Heart left ventricle (tissue), 16 donors: ENCODE data around the gene LRIT1. TPM values are rescaled to one million over a fixed set of nuclear protein-coding genes. Genes with fewer than 3 reads are reported as not detected.
A peak's percentile ranks its signal among the peaks of the same experiment; 100 is the strongest.

Experiments
- ATAC-seq, 4 donors: fragments of 200-7000 bp; cut with Tn5 transposase; one replicate each; pipeline ENCODE4 v1.9.1; 2020 to 2022; ENCODE audit warnings: moderate library complexity in 4 of 4, mild to moderate bottlenecking in 3 of 4, moderate number of reproducible peaks in 1 of 4
- DNase-seq, 5 donors: peaks; one replicate each; pipeline ENCODE4 v3.0.0-alpha.2; 2020
- H3K27ac ChIP-seq, 12 donors: fragments of 200-600 bp; sonication (generic) in 4 of 12; one replicate each; pipeline versions ENCODE4 v1.5.0 to v1.8.0; 2016 to 2022; ENCODE audit warnings: mild to moderate bottlenecking in 2 of 12
- H3K27me3 ChIP-seq, 9 donors: fragments of 200-600 bp; sonication (generic) in 2 of 9; one replicate each; pipeline versions ENCODE4 v1.5.1 to v1.8.0; 2016 to 2022; ENCODE audit warnings: mild to moderate bottlenecking in 3 of 9
- H3K36me3 ChIP-seq, 9 donors: fragments of 200-600 bp; sonication (generic) in 2 of 9; one replicate each; pipeline versions ENCODE4 v1.5.0 to v1.8.0; 2018 to 2022; ENCODE audit warnings: mild to moderate bottlenecking in 2 of 9
- H3K4me1 ChIP-seq, 12 donors: fragments of 200-600 bp; sonication (generic) in 4 of 12; one replicate each; pipeline versions ENCODE4 v1.5.0 to v1.8.0; 2016 to 2022; ENCODE audit warnings: mild to moderate bottlenecking in 3 of 12
- H3K4me3 ChIP-seq, 12 donors: fragments of 200-600 bp; sonication (generic) in 4 of 12; one replicate each; pipeline versions ENCODE4 v1.5.0 to v1.8.0; 2017 to 2022; ENCODE audit warnings: mild to moderate bottlenecking in 9 of 12, moderate library complexity in 4 of 12
- H3K9me3 ChIP-seq, 12 donors: fragments of 200-600 bp; sonication (generic) in 4 of 12; one replicate each; pipeline versions ENCODE4 v1.5.0 to v1.8.0; 2016 to 2022; ENCODE audit warnings: mild to moderate bottlenecking in 1 of 12
- POLR2A ChIP-seq, 2 donors: fragments of 450-650 bp; IDR thresholded peaks; one replicate each; pipeline ENCODE4 v1.6.1; 2017; ENCODE audit warnings: antibody characterized with exemption in 2 of 2, mild to moderate bottlenecking in 2 of 2, moderate library complexity in 2 of 2
- WGBS, 4 donors: extraction: QIAGEN DNeasy Blood & Tissue Kit in 2 of 4; methylation state at CpG; one replicate each; pipeline versions ENCODE4 v1.1.5 to v1.1.7; 2013 to 2018; 5-methylcytosine and 5-hydroxymethylcytosine counted together
- intact Hi-C, 10 donors: fragments of 100-400 bp; cut with DNase I; formaldehyde crosslinking; loops; one replicate each; pipeline versions ENCODE4 v1.11.1 to v1.14.2; 2022
- polyA plus RNA-seq, 2 donors: library from polyadenylated mRNA; stranded (reverse); fragments of 200-250 nt; gene quantifications; one replicate each; pipeline ENCODE4 v1.2.3, GENCODE V29; 2013
- total RNA-seq, 9 donors: library from RNA; depleted of rRNA in 2 of 9; stranded (reverse); fragments of >200 nt in 2 of 9; fragmentation: NEBNext Ultra II Directional in 3 of 9; extraction: Animal tissue kit (Norgen Biotek cat#: 25700) in 3 of 9; gene quantifications; one replicate each; pipeline versions ENCODE4 v1.1.0 to v1.2.4, GENCODE V29; 2016 to 2023
- TF ChIP-seq, protein P1 (sequence below), 12 donors: fragments of 200-600 bp; sonication (generic) in 4 of 12; IDR thresholded peaks; one replicate each; pipeline versions ENCODE4 v1.5.0 to v1.8.0; 2018 to 2022; ENCODE audit warnings: antibody characterized with exemption in 12 of 12, mild to moderate bottlenecking in 5 of 12
- donor health status: ischemic (EF 13 %, LVEDD 7.1; RV severe dilation, severe dysfunction).
- donor health status: healthy with polysubstance abuse.
- donor health status: DM: no; HTN: yes; CAD: no.
- donor health status: DM: no; HTN: no; CAD: no.
- donor health status: ischemic (EF 25% LVEDD 6.9; RV normal size, moderate dysfunction).
- donor health status: ischemic (EF 25% LVEDD 5.7; RV mildly dilated, moderate dysfunction).
- donor health status: healthy.
- donor health status: DM: yes; HTN: yes; CAD: no.
- donor health status: ischemic (EF 35%, LVEDD 5.7; RV mildly dilated, moderate dysfunction).
- donor health status: nonischemic (EF 11% LVEDD 7.7; RV severe dilation, severe dysfunction).
- donor health status: DM: yes; HTN: yes; CAD: no.
- donor health status: PGD.
- donor health status: ischemic (EF 29% LVEDD 5.4; RV normal size, mild dysfunction).
- donor health status: nonischemic (EF 23%, LVEDD 6.1; RV moderate dilation, normal function).

The LRIT1 gene
- total and polyA plus RNA-seq, 11 donors: not detected

DNA sequence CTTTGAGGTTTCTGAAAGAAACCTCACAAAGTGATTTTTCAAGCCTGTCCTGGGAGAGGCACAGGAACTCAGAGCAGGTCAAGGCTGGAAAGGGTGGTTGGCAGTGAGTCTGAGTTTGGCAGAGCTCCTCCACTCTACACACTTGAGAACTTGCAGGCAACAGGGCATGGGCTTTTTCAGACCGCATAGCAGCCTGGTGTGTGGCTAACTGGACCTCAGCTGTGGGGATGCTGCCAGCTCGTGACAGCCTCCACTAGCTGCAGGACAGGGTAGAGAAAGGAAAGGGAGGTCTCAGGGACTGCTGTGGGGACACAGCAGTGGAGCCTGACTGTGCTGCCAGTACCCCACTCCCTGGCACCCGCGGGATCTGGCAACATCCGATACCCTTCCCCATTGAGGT, 44.4 kb downstream of the LRIT1 start:
- peaks cover 9 to 44% (median 21%) of the 10 kb centered on the region in 9 donors for H3K27me3 ChIP-seq
- H3K9me3 ChIP-seq: no peaks in the 10 kb centered on the region
- H3K4me1 ChIP-seq: peaks cover 0 to 26% (median 8%) of the 10 kb centered on the region in 12 donors
- intact Hi-C loops: loop anchor here in 1 of 10 donors (5.0 kb wide), 1 partner anchor 45 kb away; no protein-coding TSS in a partner anchor
- WGBS, 4 donors: 43 to 66% (median 61%) methylated on average over 5 of the region's 5 CpGs
- ATAC-seq: peak; percentile 74 to 86 (median 79)
- TF ChIP-seq, protein P1, sequence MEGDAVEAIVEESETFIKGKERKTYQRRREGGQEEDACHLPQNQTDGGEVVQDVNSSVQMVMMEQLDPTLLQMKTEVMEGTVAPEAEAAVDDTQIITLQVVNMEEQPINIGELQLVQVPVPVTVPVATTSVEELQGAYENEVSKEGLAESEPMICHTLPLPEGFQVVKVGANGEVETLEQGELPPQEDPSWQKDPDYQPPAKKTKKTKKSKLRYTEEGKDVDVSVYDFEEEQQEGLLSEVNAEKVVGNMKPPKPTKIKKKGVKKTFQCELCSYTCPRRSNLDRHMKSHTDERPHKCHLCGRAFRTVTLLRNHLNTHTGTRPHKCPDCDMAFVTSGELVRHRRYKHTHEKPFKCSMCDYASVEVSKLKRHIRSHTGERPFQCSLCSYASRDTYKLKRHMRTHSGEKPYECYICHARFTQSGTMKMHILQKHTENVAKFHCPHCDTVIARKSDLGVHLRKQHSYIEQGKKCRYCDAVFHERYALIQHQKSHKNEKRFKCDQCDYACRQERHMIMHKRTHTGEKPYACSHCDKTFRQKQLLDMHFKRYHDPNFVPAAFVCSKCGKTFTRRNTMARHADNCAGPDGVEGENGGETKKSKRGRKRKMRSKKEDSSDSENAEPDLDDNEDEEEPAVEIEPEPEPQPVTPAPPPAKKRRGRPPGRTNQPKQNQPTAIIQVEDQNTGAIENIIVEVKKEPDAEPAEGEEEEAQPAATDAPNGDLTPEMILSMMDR (IDR thresholded peaks at IDR 0.05): peak in 1 of 12 donors; percentile 15
- no peak for TF ChIP-seq POLR2A (IDR thresholded peaks at IDR 0.05)
- peak in 4 of 5 donors; percentile 40 to 80 (median 64) for DNase-seq
- no peak overlapping the region for H3K27ac ChIP-seq
- no peak overlapping the region for H3K4me3 ChIP-seq
- no peaks in the 10 kb centered on the region for H3K36me3 ChIP-seq

DNA sequence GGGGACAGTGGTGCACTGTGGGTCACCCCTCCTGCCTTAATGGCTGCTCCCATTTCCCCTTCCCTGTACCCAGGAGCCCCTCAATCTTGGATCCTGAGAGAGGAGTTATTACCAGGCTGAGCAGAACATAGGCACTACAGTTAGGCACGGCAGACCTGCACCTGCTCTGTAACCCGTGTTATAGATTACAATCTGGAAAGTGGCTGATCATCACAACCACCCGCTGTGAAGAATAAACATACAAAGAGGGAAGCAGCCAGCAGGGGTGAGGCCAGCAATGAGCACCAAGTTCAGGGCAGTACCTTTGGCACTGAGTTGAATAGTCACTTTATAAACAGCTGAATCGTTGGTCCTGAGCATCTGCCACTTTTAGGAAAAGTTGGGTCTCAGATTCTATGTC, 45.3 kb downstream of the LRIT1 start:
- WGBS, 4 donors: 32 to 37% (median 36%) methylated on average over 4 of the region's 4 CpGs
- no peak for TF ChIP-seq POLR2A (IDR thresholded peaks at IDR 0.05)
- TF ChIP-seq, protein P1 (IDR thresholded peaks at IDR 0.05): no peak
- H3K36me3 ChIP-seq: no peaks in the 10 kb centered on the region
- DNase-seq: no peak
- ATAC-seq: no peak
- H3K27me3 ChIP-seq: peaks cover 9 to 52% (median 21%) of the 10 kb centered on the region in 9 donors
- peaks cover 0 to 26% (median 8%) of the 10 kb centered on the region in 12 donors for H3K4me1 ChIP-seq
- no peaks in the 10 kb centered on the region for H3K9me3 ChIP-seq
- intact Hi-C loops: loop anchor here in 1 of 10 donors (5.0 kb wide), 1 partner anchor 44 kb away; no protein-coding TSS in a partner anchor
- no peak overlapping the region for H3K27ac ChIP-seq
- H3K4me3 ChIP-seq: no peak overlapping the region

DNA sequence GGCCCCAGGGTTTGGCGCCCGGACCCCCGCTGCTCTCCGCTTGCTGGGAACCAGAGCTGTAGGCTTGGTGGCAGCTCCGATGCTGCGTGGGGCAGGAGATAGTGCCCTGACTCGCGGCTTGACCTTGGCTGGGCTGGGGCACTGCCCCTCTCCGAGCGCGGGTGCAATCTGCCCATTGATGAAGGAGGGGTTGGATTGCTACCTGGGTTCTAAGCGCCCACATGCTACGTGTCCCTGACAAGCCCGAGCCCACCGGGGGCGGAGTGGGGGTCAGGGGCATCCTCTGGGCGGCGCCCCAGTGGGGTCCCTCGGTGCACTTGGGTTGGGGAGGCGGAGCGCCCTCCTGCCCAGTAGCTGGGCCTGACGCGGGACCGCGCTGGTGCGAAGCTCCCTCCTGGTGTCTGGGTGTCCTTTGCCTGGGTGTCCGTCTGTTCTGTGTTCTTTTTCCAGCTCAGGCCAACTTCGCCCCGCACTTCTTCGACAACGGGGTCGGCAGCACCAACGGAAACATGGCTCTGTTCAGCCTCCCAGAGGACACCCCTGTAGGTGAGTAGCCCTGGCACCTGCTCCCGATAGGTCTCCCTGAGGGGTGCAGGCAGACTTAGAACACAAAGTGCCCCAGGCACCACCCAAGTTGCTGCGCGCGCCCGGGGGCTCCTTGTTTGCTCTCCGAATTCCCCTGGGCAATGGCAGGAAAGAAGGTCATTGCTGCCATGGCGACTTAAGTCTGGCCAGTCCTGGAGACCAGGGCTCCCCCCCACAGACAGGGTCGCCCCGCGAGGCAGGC, 46.1 kb downstream of the LRIT1 start:
- Histone ChIP-seq H3K36me3 (no peaks in the 10 kb centered on the region), H3K27ac (no peak overlapping the region), H3K9me3 (no peaks in the 10 kb centered on the region), H3K4me3 (peak overlapping the region in 11 of 12 donors; percentile 28 to 56 (median 50)), H3K27me3 (peaks cover 9 to 56% (median 23%) of the 10 kb centered on the region in 9 donors), H3K4me1 (peaks cover 0 to 26% (median 8%) of the 10 kb centered on the region in 12 donors)
- DNase-seq (no peak), ATAC-seq (peak in 1 of 4 donors; percentile 6)
- 18 to 35% (median 27%) methylated on average over 25 to 43 of the region's 43 CpGs for WGBS, 4 donors
- intact Hi-C loops: loop anchor here in 1 of 10 donors (5.0 kb wide), 1 partner anchor 43 kb away; no protein-coding TSS in a partner anchor
- TF ChIP-seq, protein P1 (IDR thresholded peaks at IDR 0.05): no peak
- no peak for TF ChIP-seq POLR2A (IDR thresholded peaks at IDR 0.05)

DNA sequence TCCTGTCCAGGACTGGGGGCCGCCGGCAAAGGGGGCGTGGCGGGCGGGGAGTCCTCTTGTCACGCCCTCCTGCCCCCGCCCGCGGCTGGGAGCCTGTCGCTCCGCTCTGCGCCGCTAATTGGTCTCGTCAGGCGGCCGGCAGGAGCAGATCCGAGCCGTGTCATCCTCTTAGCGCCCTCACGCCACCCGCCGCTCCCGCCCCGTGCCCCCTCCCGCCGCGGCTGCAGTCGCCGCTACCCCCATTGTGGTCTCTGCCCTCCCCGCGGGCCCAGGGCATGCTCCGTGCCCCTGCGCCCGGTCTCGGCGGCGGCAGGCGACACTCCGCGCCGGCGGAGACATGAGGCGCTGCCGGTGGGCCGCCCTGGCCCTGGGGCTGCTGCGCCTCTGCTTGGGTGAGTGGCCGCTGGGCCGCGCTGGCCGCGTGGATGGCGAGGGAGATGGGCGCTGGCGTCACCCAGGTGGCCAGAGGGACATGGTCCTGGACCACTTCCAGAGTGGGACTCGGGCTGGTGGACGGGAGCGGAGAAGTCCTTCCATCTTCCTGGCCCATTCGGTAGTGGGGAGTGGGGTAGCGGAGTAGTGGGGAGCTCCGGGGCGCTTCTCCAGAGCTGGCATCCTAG, 46.8 kb downstream of the LRIT1 start, which contains the start of gene CDHR1:
Gene CDHR1 (plus strand): TSS at position 114 of the 620 bp plus-strand sequence. CDS start 224 bp downstream, at position 338.
- no peak for TF ChIP-seq POLR2A (IDR thresholded peaks at IDR 0.05)
- TF ChIP-seq, protein P1 (IDR thresholded peaks at IDR 0.05): no peak
- intact Hi-C loops: loop anchor here in 1 of 10 donors (5.0 kb wide), 1 partner anchor 42 kb away; no protein-coding TSS in a partner anchor
- Histone ChIP-seq H3K27ac (no peak within 1 kb of the TSS), H3K4me3 (peak within 1 kb of the TSS; percentile 28 to 56 (median 50)), H3K27me3 (peaks cover 9 to 56% (median 23%) of the 10 kb centered on the region in 9 donors), H3K4me1 (peaks cover 0 to 26% (median 8%) of the 10 kb centered on the region in 12 donors), H3K9me3 (no peaks in the 10 kb centered on the region), H3K36me3 (no peaks in the 10 kb centered on the region)
- WGBS, 4 donors: 0 to 3% (median 1%) methylated on average over 43 to 61 of the region's 61 CpGs
- DNase-seq (peak in 2 of 5 donors; percentile 21 to 39), ATAC-seq (peak in 3 of 4 donors; percentile 27 to 73 (median 34))
